Uterus (tissue), 4 donors: ENCODE results near the gene SBNO1. TPM values are rescaled to one million over a fixed set of nuclear protein-coding genes. Genes with fewer than 3 reads are reported as not detected.

Experiments used
- DNase-seq, 2 donors: peaks; one replicate each; pipeline ENCODE4 v3.0.0-alpha.2; 2019 to 2020
- H3K27ac ChIP-seq, 2 donors: fragments of 200-600 bp; sonication (generic); 1 replicate in 1 of 2; 2 replicates in 1 of 2; pipeline ENCODE4 v1.5.1; 2016 to 2018
- H3K27me3 ChIP-seq, 2 donors: fragments of 200-600 bp; sonication (generic); one replicate each; pipeline ENCODE4 v1.5.1; 2018 to 2019; ENCODE audit warnings: control low read depth in 1 of 2
- H3K36me3 ChIP-seq, 2 donors: fragments of 200-600 bp; sonication (generic); one replicate each; pipeline ENCODE4 v1.5.1; 2019; ENCODE audit warnings: control low read depth in 1 of 2
- H3K4me1 ChIP-seq, 2 donors: fragments of 200-600 bp; sonication (generic); one replicate each; pipeline ENCODE4 v1.5.1; 2018 to 2019; ENCODE audit warnings: control low read depth in 1 of 2
- H3K4me3 ChIP-seq, 2 donors: fragments of 200-600 bp; sonication (generic); 1 replicate in 1 of 2; 2 replicates in 1 of 2; pipeline ENCODE4 v1.5.1; 2018 to 2019; ENCODE audit warnings: mild to moderate bottlenecking in 1 of 2
- H3K9me3 ChIP-seq, 2 donors: fragments of 200-600 bp; sonication (generic); one replicate each; pipeline ENCODE4 v1.5.1; 2019; ENCODE audit warnings: control low read depth in 1 of 2
- CTCF ChIP-seq, 4 experiments: fragments of 200-600 bp in 2 of 4; fragments of 450-650 bp in 2 of 4; sonication (generic) in 2 of 4; IDR thresholded peaks; one replicate each; pipeline ENCODE4 v1.5.1; 2016 to 2019; ENCODE audit warnings: antibody characterized with exemption in 4 of 4, mild to moderate bottlenecking in 2 of 4, moderate library complexity in 1 of 4
- POLR2A ChIP-seq, 2 donors: fragments of 450-650 bp; IDR thresholded peaks; one replicate each; pipeline ENCODE4 v1.6.1; 2016; ENCODE audit warnings: antibody characterized with exemption in 2 of 2, mild to moderate bottlenecking in 1 of 2, moderate library complexity in 1 of 2
- intact Hi-C: fragments of 100-400 bp; cut with DNase I; formaldehyde crosslinking; loops from one replicate; pipeline ENCODE4 v1.15.1; 2023; ENCODE audit warnings: low total_unique reads
- total RNA-seq, 4 donors: library from RNA; depleted of rRNA in 3 of 4; stranded (reverse); fragments of >200 nt in 3 of 4; gene quantifications; one replicate each; pipeline versions ENCODE4 v1.1.0 to v1.2.4, GENCODE V29; 2014 to 2023
- donor health status: DM: yes; HTN: yes; CAD: no.

Gene SBNO1
- total RNA-seq, 4 donors from 2014 or later = 16.8 to 40.5 (median 33.0) TPM

GRCh38 chr12:123356159-123356670, 8.4 kb downstream of the SBNO1 start:
- intact Hi-C loops = no loop called here
- Histone ChIP-seq H3K4me3 (no peak overlapping the region), H3K9me3 (no peaks in the 10 kb centered on the region), H3K36me3 (no peaks in the 10 kb centered on the region), H3K27ac (no peak overlapping the region), H3K27me3 (no peaks in the 10 kb centered on the region), H3K4me1 (no peaks in the 10 kb centered on the region)
- TF ChIP-seq POLR2A (IDR thresholded peaks at IDR 0.05) = no peak
- TF ChIP-seq CTCF (IDR thresholded peaks at IDR 0.05) = no peak
- no peak for DNase-seq

- H3K27me3 ChIP-seq = no peaks in the 10 kb centered on the region
- H3K4me3 ChIP-seq = no peak overlapping the region
- intact Hi-C loops = no loop called here
- no peaks in the 10 kb centered on the region for H3K4me1 ChIP-seq
- no peak overlapping the region for H3K27ac ChIP-seq
- no peak for DNase-seq
- no peaks in the 10 kb centered on the region for H3K36me3 ChIP-seq
- TF ChIP-seq POLR2A (IDR thresholded peaks at IDR 0.05) = no peak
- no peak for TF ChIP-seq CTCF (IDR thresholded peaks at IDR 0.05)
- no peaks in the 10 kb centered on the region for H3K9me3 ChIP-seq
Observed at GRCh38 chr12:123354600-123354999, 10.0 kb downstream of the SBNO1 start.

- intact Hi-C loops = no loop called here
- no peaks in the 10 kb centered on the region for H3K9me3 ChIP-seq
- no peak overlapping the region for H3K27ac ChIP-seq
- no peaks in the 10 kb centered on the region for H3K27me3 ChIP-seq
- no peak overlapping the region for H3K4me3 ChIP-seq
- TF ChIP-seq POLR2A (IDR thresholded peaks at IDR 0.05) = no peak
- TF ChIP-seq CTCF (IDR thresholded peaks at IDR 0.05) = no peak
- no peaks in the 10 kb centered on the region for H3K36me3 ChIP-seq
- H3K4me1 ChIP-seq = no peaks in the 10 kb centered on the region
- no peak for DNase-seq
Observed at GRCh38 chr12:123351349-123351748, 13.3 kb downstream of the SBNO1 start.

- no peak for TF ChIP-seq CTCF (IDR thresholded peaks at IDR 0.05)
- no peak for TF ChIP-seq POLR2A (IDR thresholded peaks at IDR 0.05)
- H3K4me1 ChIP-seq = no peaks in the 10 kb centered on the region
- no peaks in the 10 kb centered on the region for H3K36me3 ChIP-seq
- H3K4me3 ChIP-seq = no peak overlapping the region
- intact Hi-C loops = no loop called here
- no peaks in the 10 kb centered on the region for H3K27me3 ChIP-seq
- H3K27ac ChIP-seq = no peak overlapping the region
- no peak for DNase-seq
- H3K9me3 ChIP-seq = no peaks in the 10 kb centered on the region
Observed at GRCh38 chr12:123346946-123347345, 17.7 kb downstream of the SBNO1 start.

- H3K4me3 ChIP-seq = no peak overlapping the region
- H3K27ac ChIP-seq = no peak overlapping the region
- H3K36me3 ChIP-seq = no peaks in the 10 kb centered on the region
- TF ChIP-seq CTCF (IDR thresholded peaks at IDR 0.05) (no peak), POLR2A (IDR thresholded peaks at IDR 0.05) (no peak)
- H3K9me3 ChIP-seq = no peaks in the 10 kb centered on the region
- H3K4me1 ChIP-seq = no peaks in the 10 kb centered on the region
- H3K27me3 ChIP-seq = no peaks in the 10 kb centered on the region
- no peak for DNase-seq
- intact Hi-C loops = no loop called here
Observed at GRCh38 chr12:123344086-123344485, 20.6 kb downstream of the SBNO1 start.
